Measurements from ENCODE around the gene BRME1. TPM values are rescaled to one million over a fixed set of nuclear protein-coding genes. Genes with fewer than 3 reads are reported as not detected.

Gene BRME1
- total RNA-seq, 5 donors from 2014 or later (not counting 1 experiment from before 2014, with no cell fraction given), result 1.3 to 3.6 (median 1.7) TPM

- H3K4me3 Mint-ChIP-seq, result peak overlapping the region; percentile 21 to 83 (median 53)
- DNase-seq (peak in 5 of 35 experiments; percentile 25 to 45 (median 40)), ATAC-seq (replicated peaks in 1 of 4) (no peak)
- H3K9me3 ChIP-seq, result no peaks in the 10 kb centered on the region
- H3K4me1 Mint-ChIP-seq, result peaks cover 54 to 71% (median 63%) of the 10 kb centered on the region in 3 donors
- peaks cover 0 to 18% of the 10 kb centered on the region in 2 donors for H3K36me3 ChIP-seq (ENCODE audit: control insufficient read depth in 2 of 2, extremely low read depth in 1 of 2, insufficient read depth in 1 of 2, low read length in 1 of 2)
- H3K27ac Mint-ChIP-seq, result peak overlapping the region; percentile 93 to 96
- CTCF ChIA-PET, result interaction anchor here (0.5 to 1.7 kb wide), 9 partner anchors 10 to 606 kb away, joined by 3 to 8 read pairs (median 4); a partner anchor contains a TSS
- peak overlapping the region; percentile 100 for H3K27ac ChIP-seq (ENCODE audit: low read length)
- peak overlapping the region in 1 of 2 donors; percentile 31 for H3K4me3 ChIP-seq (ENCODE audit: control insufficient read depth in 1 of 2, extremely low read depth in 1 of 2, low read length in 1 of 2)
- no peaks in the 10 kb centered on the region for H3K27me3 Mint-ChIP-seq
- H3K36me3 Mint-ChIP-seq, result peaks cover 11% of the 10 kb centered on the region
- peaks cover 30 to 80% of the 10 kb centered on the region in 2 experiments for H3K4me1 ChIP-seq (ENCODE audit: control insufficient read depth in 1 of 2, extremely low read depth in 1 of 2, insufficient read depth in 2 of 2, low read length in 2 of 2)
- POLR2A ChIA-PET, result interaction anchor here (0.6 to 3.4 kb wide), 8 partner anchors 11 to 533 kb away, joined by 3 to 22 read pairs (median 4); no protein-coding TSS in a partner anchor
- H3K9me3 Mint-ChIP-seq, result no peaks in the 10 kb centered on the region
- H3K27me3 ChIP-seq (replicated peaks in 1 of 2; ENCODE audit: control insufficient read depth in 2 of 2, extremely low read depth in 1 of 2, insufficient read depth in 2 of 2, low read length in 1 of 2), result no peaks in the 10 kb centered on the region
- 39% methylated on average over 13 of the region's 21 CpGs for WGBS (ENCODE audit: insufficient coverage)
Measured at GRCh38 chr19:13835791-13836723, 69.9 kb downstream of the BRME1 start.

DNA sequence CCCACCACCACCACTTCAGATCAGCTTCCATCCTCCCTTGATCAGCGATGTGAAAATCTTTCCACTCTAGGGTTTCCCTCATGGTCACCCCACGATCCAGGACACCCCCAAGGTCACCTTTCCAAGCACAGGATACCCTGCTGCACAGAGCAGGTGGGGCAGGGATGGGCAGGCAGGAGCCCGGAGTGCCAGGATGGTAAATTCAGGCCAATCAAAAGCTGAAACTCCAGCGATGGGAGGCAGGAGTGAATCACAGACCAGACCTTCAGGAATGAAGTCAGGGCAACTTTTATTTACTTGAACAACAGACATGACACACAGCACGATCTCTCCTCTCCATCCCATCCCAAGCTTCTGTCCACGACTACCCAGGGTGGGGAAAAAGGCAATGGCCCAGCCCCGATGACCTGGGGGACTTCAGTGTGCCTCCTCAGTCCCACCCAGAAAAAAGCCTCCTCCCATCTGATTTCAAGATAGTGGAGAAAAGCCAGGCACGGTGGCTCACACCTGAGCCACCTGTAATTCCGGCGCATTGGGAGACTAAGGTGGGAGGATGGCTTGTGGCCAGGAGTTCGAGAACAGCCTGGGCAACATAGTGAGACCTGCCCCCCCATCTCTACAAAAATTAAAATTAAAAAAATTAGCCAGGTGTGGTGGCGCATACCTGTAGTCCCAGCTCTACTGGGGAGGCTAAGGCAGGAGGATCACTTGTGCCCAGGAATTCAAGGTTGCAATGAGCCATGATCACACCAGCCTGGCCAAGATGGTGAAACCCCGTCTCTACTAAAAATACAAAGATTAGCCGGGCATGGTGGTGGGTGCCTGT, 71.5 kb downstream of the BRME1 start:
- ChIA-PET CTCF (interaction anchor here in 1 of 2 donors (0.7 kb wide), 1 partner anchor 12 kb away, joined by 3 read pairs; no protein-coding TSS in a partner anchor), POLR2A (interaction anchor here in 1 of 2 donors (0.5 to 0.7 kb wide), 4 partner anchors 19 to 197 kb away, joined by 3 to 7 read pairs (median 4); partner anchors contain the start of gene IL27RA)
- Histone ChIP-seq H3K36me3 (ENCODE audit: control insufficient read depth in 2 of 2, extremely low read depth in 1 of 2, insufficient read depth in 1 of 2, low read length in 1 of 2) (peaks cover 4 to 18% of the 10 kb centered on the region in 2 donors), H3K9me3 (no peaks in the 10 kb centered on the region), H3K27me3 (replicated peaks in 1 of 2; ENCODE audit: control insufficient read depth in 2 of 2, extremely low read depth in 1 of 2, insufficient read depth in 2 of 2, low read length in 1 of 2) (no peaks in the 10 kb centered on the region), H3K4me3 (ENCODE audit: control insufficient read depth in 1 of 2, extremely low read depth in 1 of 2, low read length in 1 of 2) (peak overlapping the region; percentile 35 to 51), H3K27ac (ENCODE audit: low read length) (peak overlapping the region; percentile 84), H3K4me1 (ENCODE audit: control insufficient read depth in 1 of 2, extremely low read depth in 1 of 2, insufficient read depth in 2 of 2, low read length in 2 of 2) (peaks cover 21 to 64% of the 10 kb centered on the region in 2 experiments)
- peaks cover 42 to 58% (median 52%) of the 10 kb centered on the region in 3 donors for H3K4me1 Mint-ChIP-seq
- peak overlapping the region; percentile 86 to 88 for H3K27ac Mint-ChIP-seq
- DNase-seq, result peak in 4 of 35 experiments; percentile 11 to 42 (median 26)
- H3K4me3 Mint-ChIP-seq, result peak overlapping the region; percentile 77 to 84 (median 84)
- no peak for ATAC-seq (replicated peaks in 1 of 4)
- no peaks in the 10 kb centered on the region for H3K27me3 Mint-ChIP-seq
- H3K36me3 Mint-ChIP-seq, result peaks cover 11% of the 10 kb centered on the region
- 94% methylated on average over 3 of the region's 14 CpGs for WGBS (ENCODE audit: insufficient coverage)
- H3K9me3 Mint-ChIP-seq, result no peaks in the 10 kb centered on the region

DNA sequence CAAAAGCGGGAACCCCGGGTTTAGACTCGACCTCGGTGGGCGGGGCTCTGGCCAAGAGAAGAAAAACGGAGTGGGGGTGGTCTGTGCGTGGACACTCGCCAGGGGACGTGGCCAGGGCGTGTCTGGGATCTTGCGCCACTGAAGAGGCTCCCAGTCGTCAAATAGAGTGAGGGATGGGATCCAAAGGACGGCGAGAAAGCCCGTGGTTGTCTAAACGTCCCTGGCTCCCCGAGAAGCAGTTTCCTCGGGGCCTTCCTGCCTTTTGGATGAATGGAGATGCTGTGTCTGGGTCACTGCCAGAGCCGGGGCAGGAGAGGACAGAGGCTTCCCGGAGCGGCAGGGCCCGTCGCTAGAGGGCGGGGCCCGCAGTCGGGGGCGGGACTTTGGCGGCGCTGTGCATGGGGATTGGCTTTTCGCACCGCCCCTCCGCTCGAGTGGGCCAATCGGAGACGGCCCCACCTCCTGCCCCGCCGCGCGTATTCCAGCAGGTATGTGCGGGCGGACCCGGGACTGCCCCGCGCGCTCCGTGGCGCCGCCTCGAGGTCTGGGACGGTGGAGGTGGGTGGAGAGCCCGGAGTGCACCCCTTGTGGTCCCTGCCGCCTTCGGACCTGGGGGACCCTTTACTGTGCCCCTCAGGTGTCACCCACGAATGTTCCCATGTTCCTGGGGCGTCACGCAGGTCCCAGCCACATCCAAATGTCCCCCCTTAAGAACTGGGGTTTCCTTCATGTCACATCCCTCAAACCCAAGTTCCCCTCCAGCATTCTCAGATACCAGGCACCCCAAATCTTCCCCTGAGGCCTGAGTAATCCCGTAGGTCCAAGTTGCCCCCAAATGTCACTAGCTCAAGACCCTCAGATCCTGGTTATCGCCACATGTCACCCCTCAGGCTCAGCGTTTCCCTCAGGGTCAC, 72.3 kb downstream of the BRME1 start:
- peak; percentile 72 to 85 (median 77) for ATAC-seq (replicated peaks in 1 of 4)
- Histone ChIP-seq H3K9me3 (no peaks in the 10 kb centered on the region), H3K27ac (ENCODE audit: low read length) (peak overlapping the region; percentile 84), H3K27me3 (replicated peaks in 1 of 2; ENCODE audit: control insufficient read depth in 2 of 2, extremely low read depth in 1 of 2, insufficient read depth in 2 of 2, low read length in 1 of 2) (no peaks in the 10 kb centered on the region), H3K36me3 (ENCODE audit: control insufficient read depth in 2 of 2, extremely low read depth in 1 of 2, insufficient read depth in 1 of 2, low read length in 1 of 2) (peaks cover 4 to 18% of the 10 kb centered on the region in 2 donors), H3K4me1 (ENCODE audit: control insufficient read depth in 1 of 2, extremely low read depth in 1 of 2, insufficient read depth in 2 of 2, low read length in 2 of 2) (peaks cover 14 to 56% of the 10 kb centered on the region in 2 experiments), H3K4me3 (ENCODE audit: control insufficient read depth in 1 of 2, extremely low read depth in 1 of 2, low read length in 1 of 2) (peak overlapping the region; percentile 51 to 63)
- peaks cover 11% of the 10 kb centered on the region for H3K36me3 Mint-ChIP-seq
- peaks cover 35 to 50% (median 46%) of the 10 kb centered on the region in 3 donors for H3K4me1 Mint-ChIP-seq
- H3K27me3 Mint-ChIP-seq, result no peaks in the 10 kb centered on the region
- no peaks in the 10 kb centered on the region for H3K9me3 Mint-ChIP-seq
- peak overlapping the region; percentile 77 to 84 (median 84) for H3K4me3 Mint-ChIP-seq
- CTCF ChIA-PET, result no interaction called here
- POLR2A ChIA-PET, result interaction anchor here in 1 of 2 donors (0.5 to 0.6 kb wide), 3 partner anchors 28 to 198 kb away, joined by 4 to 7 read pairs (median 5); partner anchors contain the start of gene IL27RA
- WGBS (ENCODE audit: insufficient coverage), result 11% methylated on average over 55 of the region's 59 CpGs
- H3K27ac Mint-ChIP-seq, result peak overlapping the region; percentile 86 to 88
- DNase-seq, result peak; percentile 78 to 97 (median 89)

Other genes with a start within 250 kb of the BRME1 start
- 100 to 1,000 TPM in 2 of 5 donors, 10 to 100 TPM in 3; 37.6 to 107 (median 94.3) TPM for gene MRI1, start 141.6 kb downstream of the BRME1 start, total RNA-seq
- gene C19orf53, start 131.7 kb downstream of the BRME1 start, total RNA-seq, result 10 to 100 TPM; 69.7 to 82.1 (median 76.8) TPM
- 1 to 10 TPM; 5.4 to 9.8 (median 9.0) TPM for gene ZSWIM4, start 110.7 kb downstream of the BRME1 start, total RNA-seq
- 1 to 10 TPM in 3 of 5 donors, under 1 TPM in 1, not detected in 1; 0.85 to 2.3 (median 1.5) TPM for gene NANOS3, start 29.0 kb downstream of the BRME1 start, total RNA-seq
- 10 to 100 TPM; 25.9 to 41.3 (median 37.4) TPM for gene CC2D1A, start 84 bp upstream of the BRME1 start, total RNA-seq
- under 1 TPM in 1 of 5 donors, not detected in 4; 0.09 TPM for gene PODNL1, start 32.3 kb upstream of the BRME1 start, total RNA-seq
- 100 to 1,000 TPM in 3 of 5 donors, 10 to 100 TPM in 2; 67.3 to 118 (median 110) TPM for gene DCAF15, start 46.4 kb upstream of the BRME1 start, total RNA-seq
- 10 to 100 TPM; 18.4 to 27.1 (median 23.1) TPM for gene RFX1, start 100.2 kb upstream of the BRME1 start, total RNA-seq
- not detected for gene RLN3, start 122.0 kb upstream of the BRME1 start, total RNA-seq
- gene IL27RA, start 125.6 kb upstream of the BRME1 start, total RNA-seq, result 10 to 100 TPM; 44.2 to 82.4 (median 66.5) TPM
- under 1 TPM in 2 of 5 donors, not detected in 3; 0.16 to 0.39 TPM for gene PALM3, start 156.0 kb upstream of the BRME1 start, total RNA-seq
- 1 to 10 TPM in 3 of 5 donors, under 1 TPM in 2; 0.28 to 2.0 (median 1.1) TPM for gene MISP3, start 166.7 kb upstream of the BRME1 start, total RNA-seq
- under 1 TPM in 3 of 5 donors, not detected in 2; 0.53 to 0.98 (median 0.58) TPM for gene C19orf67, start 179.7 kb upstream of the BRME1 start, total RNA-seq
- 10 to 100 TPM; 38.9 to 75.0 (median 59.2) TPM for gene SAMD1, start 184.6 kb upstream of the BRME1 start, total RNA-seq
- gene PRKACA, start 211.6 kb upstream of the BRME1 start, total RNA-seq, result 10 to 100 TPM; 43.0 to 53.5 (median 48.9) TPM
- gene ASF1B, start 230.5 kb upstream of the BRME1 start, total RNA-seq, result 1 to 10 TPM; 2.6 to 4.4 (median 3.3) TPM